Left cardiac atrium (tissue), 4 donors: ENCODE measurements around the gene GPC6. TPM values are rescaled to one million over a fixed set of nuclear protein-coding genes. Genes with fewer than 3 reads are reported as not detected.
"Not testable (repeated sequence)": the region's sequence is repeated elsewhere in the genome, so short reads cannot be mapped to it uniquely, and the experiment has no call there.

Experiments
- ATAC-seq, 2 donors: fragments of 200-7000 bp; cut with Tn5 transposase; one replicate each; pipeline ENCODE4 v1.9.1; 2020; ENCODE audit warnings: mild to moderate bottlenecking in 2 of 2, moderate library complexity in 2 of 2
- DNase-seq: peaks from one replicate; pipeline ENCODE4 v3.0.0-alpha.2; 2020
- intact Hi-C, 2 donors: fragments of 100-400 bp; cut with DNase I; formaldehyde crosslinking; loops; one replicate each; pipeline versions ENCODE4 v1.14.1 to v1.15.1; 2022 to 2023
- long read RNA-seq: library from polyadenylated mRNA; unstranded; transcript quantifications from one replicate; pipeline ENCODE4 v2.0.0, GENCODE V29; 2021
- total RNA-seq, 2 donors: library from RNA; stranded (reverse); fragmentation: NEBNext Ultra II Directional; extraction: Animal tissue kit (Norgen Biotek cat#: 25700); gene quantifications; one replicate each; pipeline ENCODE4 v1.2.1, GENCODE V29; 2021
- donor health status: DM: no; HTN: yes; CAD: no.
- donor health status: DM: no; HTN: yes; CAD: no; lungs with severe emphysema.
- donor health status: DM: yes; HTN: yes; CAD: no.
- donor health status: Dilated cardiomyopathy.

GPC6 gene
- total RNA-seq: 1 to 10 TPM; 2.8 to 5.4 TPM
- long read RNA-seq: 0 reads

DNA sequence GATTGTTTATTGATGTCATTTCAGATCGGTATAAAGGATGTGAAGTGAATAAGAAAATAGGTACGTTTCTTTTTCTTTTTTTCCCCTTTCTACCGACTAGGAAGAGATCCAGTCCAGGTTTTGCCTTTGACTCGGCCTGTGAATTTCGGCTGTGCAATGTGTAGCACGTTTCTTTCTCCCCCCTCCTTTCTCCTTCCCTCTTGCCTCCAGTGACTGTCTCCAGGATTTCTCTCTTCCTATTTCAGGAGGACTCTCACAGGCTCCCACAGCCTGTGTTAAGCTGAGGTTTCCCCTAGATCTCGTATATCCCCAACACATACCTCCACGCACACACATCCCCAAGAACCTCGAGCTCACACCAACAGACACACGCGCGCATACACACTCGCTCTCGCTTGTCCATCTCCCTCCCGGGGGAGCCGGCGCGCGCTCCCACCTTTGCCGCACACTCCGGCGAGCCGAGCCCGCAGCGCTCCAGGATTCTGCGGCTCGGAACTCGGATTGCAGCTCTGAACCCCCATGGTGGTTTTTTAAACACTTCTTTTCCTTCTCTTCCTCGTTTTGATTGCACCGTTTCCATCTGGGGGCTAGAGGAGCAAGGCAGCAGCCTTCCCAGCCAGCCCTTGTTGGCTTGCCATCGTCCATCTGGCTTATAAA is at the start of gene GPC6:
GPC6 (plus strand) TSS at position 185 of the 657 bp plus-strand sequence.
- intact Hi-C loops: no loop called here
- peak; percentile 35 to 71 for ATAC-seq
- DNase-seq: peak; percentile 31

- ATAC-seq (peak in 1 of 2 donors; percentile 60), DNase-seq (no peak)
- intact Hi-C loops: no loop called here
Observed at GRCh38 chr13:93180356-93180969, 46.1 kb upstream of the GPC6 start.

- no peak for DNase-seq
- intact Hi-C loops: no loop called here
- no peak for ATAC-seq
Observed at GRCh38 chr13:93182406-93182805, 44.2 kb upstream of the GPC6 start.

GRCh38 chr13:93183302-93183701 is 43.3 kb upstream of the GPC6 start:
- intact Hi-C loops: no loop called here
- ATAC-seq (no peak), DNase-seq (no peak)

- DNase-seq (no peak), ATAC-seq (no peak)
- intact Hi-C loops: no loop called here
Observed at GRCh38 chr13:93190006-93190405, 36.6 kb upstream of the GPC6 start.

GRCh38 chr13:93193682-93194081 is 32.9 kb upstream of the GPC6 start:
- no peak for DNase-seq
- intact Hi-C loops: no loop called here
- no peak for ATAC-seq

GRCh38 chr13:93199856-93200255 is 26.8 kb upstream of the GPC6 start:
- ATAC-seq (no peak), DNase-seq (no peak)

GRCh38 chr13:93200626-93201025 is 26.0 kb upstream of the GPC6 start:
- intact Hi-C loops: no loop called here
- DNase-seq (no peak), ATAC-seq (no peak)

More at GRCh38 chr13:93199856-93200255, 26.8 kb upstream of the GPC6 start:
- intact Hi-C loops: no loop called here

- ATAC-seq (no peak), DNase-seq (no peak)
- intact Hi-C loops: no loop called here
Observed at GRCh38 chr13:93201992-93202558, 24.5 kb upstream of the GPC6 start.

DNA sequence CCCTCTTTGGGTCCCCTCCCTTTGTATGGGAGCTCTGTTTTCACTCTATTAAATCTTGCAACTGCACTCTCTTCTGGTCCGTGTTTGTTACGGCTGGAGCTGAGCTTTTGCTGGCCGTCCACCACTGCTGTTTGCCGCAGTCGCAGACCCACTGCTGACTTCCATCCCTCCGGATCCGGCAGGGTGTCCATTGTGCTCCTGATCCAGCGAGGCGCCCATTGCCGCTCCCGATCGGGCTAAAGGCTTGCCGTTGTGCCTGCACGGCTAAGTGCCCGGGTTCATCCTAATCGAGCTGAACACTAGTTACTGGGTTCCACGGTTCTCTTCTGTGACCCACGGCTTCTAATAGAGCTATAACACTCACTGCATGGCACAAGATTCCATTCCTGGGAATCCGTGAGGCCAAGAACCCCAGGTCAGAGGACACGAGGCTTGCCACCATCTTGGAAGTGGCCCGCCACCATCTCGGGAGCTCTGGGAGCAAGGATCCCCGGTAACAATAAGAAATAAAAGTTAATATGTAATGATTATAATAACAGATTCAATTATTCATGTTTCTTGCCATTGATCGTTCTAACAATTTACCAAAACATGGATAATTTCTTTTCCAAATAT is 19.7 kb upstream of the GPC6 start:
- ATAC-seq, DNase-seq, intact Hi-C loops: not testable (repeated sequence)

GRCh38 chr13:93216122-93216521 is 10.5 kb upstream of the GPC6 start:
- intact Hi-C loops: no loop called here
- no peak for ATAC-seq
- DNase-seq: no peak

GRCh38 chr13:93217721-93218261 is 8.8 kb upstream of the GPC6 start:
- intact Hi-C loops: no loop called here
- ATAC-seq (peak; percentile 19 to 22), DNase-seq (no peak)

DNA sequence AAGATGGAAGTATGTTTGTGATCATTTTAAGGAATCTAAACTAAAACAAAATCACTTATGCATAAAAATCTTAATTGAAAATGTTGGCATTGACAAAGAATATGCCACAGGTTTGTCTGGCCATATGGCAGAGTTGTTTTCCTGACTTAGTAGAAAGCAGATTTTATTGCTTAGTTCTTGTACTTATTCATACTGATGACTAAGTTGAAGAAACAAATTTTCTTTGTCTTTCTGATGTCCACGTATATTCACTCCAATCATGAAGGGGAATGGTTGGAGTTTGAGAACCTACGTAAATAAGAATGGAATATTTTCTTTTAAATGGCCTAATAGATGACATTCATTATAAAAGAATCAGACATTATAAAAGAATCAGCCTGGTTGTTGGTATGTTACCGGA is 8.0 kb upstream of the GPC6 start:
- intact Hi-C loops: no loop called here
- ATAC-seq (no peak), DNase-seq (no peak)

DNA sequence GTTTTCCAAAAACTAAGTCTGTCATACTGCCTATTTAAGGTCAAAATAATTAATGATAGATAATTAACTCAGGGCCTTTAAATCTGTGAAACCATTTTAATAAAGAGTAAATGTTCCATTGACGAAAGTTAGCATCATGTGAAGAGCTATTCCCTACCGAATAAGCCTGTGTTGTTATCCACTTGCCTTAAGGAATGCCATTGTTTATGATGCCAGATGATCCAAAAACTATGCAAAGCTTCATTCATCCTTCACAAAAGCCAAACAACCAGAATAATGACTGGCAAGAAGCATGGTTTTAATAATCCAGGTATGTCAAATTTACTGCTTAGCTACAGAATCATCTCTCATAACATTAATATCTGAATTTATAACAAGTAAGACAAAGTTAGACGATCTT is 6.5 kb upstream of the GPC6 start:
- no peak for DNase-seq
- ATAC-seq: no peak
- intact Hi-C loops: no loop called here

- ATAC-seq (no peak), DNase-seq (no peak)
- intact Hi-C loops: no loop called here
Observed at GRCh38 chr13:93222976-93223375, 3.6 kb upstream of the GPC6 start.

- DNase-seq (no peak), ATAC-seq (no peak)
- intact Hi-C loops: no loop called here
Observed at GRCh38 chr13:93224535-93224934, 2.1 kb upstream of the GPC6 start.

- intact Hi-C loops: no loop called here
- DNase-seq (no peak), ATAC-seq (no peak)
Observed at GRCh38 chr13:93225610-93226009, 997 bp upstream of the GPC6 start.

GRCh38 chr13:93226065-93226622 is 463 bp upstream of the GPC6 start:
- DNase-seq (no peak), ATAC-seq (no peak)
- intact Hi-C loops: no loop called here

DNA sequence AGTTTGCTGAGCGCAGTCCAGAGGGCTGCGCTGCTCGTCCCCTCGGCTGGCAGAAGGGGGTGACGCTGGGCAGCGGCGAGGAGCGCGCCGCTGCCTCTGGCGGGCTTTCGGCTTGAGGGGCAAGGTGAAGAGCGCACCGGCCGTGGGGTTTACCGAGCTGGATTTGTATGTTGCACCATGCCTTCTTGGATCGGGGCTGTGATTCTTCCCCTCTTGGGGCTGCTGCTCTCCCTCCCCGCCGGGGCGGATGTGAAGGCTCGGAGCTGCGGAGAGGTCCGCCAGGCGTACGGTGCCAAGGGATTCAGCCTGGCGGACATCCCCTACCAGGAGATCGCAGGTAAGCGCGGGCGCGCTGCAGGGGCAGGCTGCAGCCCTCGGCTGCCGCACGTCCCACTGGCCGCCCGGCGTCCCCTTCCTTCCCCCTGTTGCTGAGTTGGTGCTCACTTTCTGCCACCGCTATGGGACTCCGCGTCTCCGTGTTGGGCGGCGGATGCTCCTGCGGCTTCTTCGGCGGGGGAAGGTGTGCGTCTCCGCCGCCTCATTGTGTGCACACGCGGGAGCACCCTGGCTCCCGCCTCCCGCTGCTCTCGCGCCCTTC is 772 bp downstream of the GPC6 start:
- DNase-seq (peak; percentile 25), ATAC-seq (peak; percentile 32 to 41)
- intact Hi-C loops: no loop called here
